Measurements from ENCODE around the gene ZNF322. TPM values are rescaled to one million over a fixed set of nuclear protein-coding genes. Genes with fewer than 3 reads are reported as not detected.

ZNF322 gene
- total RNA-seq, 1 experiment from 2014 or later, result 25.1 TPM

- Mint-ChIP-seq H3K9me3 (ENCODE audit: low read depth, unreplicated experiment) (peaks cover 10% of the 10 kb centered on the region), H3K27ac (ENCODE audit: unreplicated experiment) (no peak overlapping the region), H3K27me3 (ENCODE audit: unreplicated experiment) (no peaks in the 10 kb centered on the region), H3K36me3 (ENCODE audit: insufficient read depth, unreplicated experiment) (peaks cover 13% of the 10 kb centered on the region), H3K4me1 (ENCODE audit: low read depth, unreplicated experiment) (no peaks in the 10 kb centered on the region), H3K4me3 (ENCODE audit: low read depth, unreplicated experiment) (no peak overlapping the region)
- BruUV-seq (replicated peaks), result no TSS peak
- DNase-seq, result no peak
- CTCF ChIA-PET, result no interaction called here
- TF ChIP-seq, protein P1, sequence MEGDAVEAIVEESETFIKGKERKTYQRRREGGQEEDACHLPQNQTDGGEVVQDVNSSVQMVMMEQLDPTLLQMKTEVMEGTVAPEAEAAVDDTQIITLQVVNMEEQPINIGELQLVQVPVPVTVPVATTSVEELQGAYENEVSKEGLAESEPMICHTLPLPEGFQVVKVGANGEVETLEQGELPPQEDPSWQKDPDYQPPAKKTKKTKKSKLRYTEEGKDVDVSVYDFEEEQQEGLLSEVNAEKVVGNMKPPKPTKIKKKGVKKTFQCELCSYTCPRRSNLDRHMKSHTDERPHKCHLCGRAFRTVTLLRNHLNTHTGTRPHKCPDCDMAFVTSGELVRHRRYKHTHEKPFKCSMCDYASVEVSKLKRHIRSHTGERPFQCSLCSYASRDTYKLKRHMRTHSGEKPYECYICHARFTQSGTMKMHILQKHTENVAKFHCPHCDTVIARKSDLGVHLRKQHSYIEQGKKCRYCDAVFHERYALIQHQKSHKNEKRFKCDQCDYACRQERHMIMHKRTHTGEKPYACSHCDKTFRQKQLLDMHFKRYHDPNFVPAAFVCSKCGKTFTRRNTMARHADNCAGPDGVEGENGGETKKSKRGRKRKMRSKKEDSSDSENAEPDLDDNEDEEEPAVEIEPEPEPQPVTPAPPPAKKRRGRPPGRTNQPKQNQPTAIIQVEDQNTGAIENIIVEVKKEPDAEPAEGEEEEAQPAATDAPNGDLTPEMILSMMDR (IDR thresholded peaks at IDR 0.05; ENCODE audit: unreplicated experiment), result no peak
- intact Hi-C loops (cut with micrococcal nuclease; ENCODE audit: unreplicated experiment), result no loop called here
These were observed 8.3 kb downstream of the ZNF322 start for GRCh38 chr6:26651133-26651781.

DNA sequence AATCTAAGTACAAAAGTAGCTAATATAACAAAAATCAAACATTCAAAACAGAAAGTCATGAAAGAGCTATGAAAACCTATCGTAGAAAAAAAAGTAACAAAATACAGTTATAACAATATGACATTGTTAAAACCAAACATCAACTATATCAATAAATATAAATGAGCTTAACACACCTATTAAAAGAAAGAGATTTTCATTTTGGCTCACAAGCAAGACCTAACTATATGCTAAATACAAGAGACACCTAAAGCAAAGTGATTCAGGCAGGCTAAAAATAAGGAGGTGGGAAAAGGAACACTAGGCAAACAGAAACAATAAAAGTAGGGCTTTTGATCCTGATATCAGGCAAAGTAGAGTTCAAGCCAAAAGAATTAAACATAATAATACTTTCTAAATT, 13.5 kb downstream of the ZNF322 start:
- BruUV-seq (replicated peaks), result no TSS peak
- H3K36me3 Mint-ChIP-seq (ENCODE audit: insufficient read depth, unreplicated experiment), result peaks cover 23% of the 10 kb centered on the region
- no peak overlapping the region for H3K27ac Mint-ChIP-seq (ENCODE audit: unreplicated experiment)
- intact Hi-C loops (cut with micrococcal nuclease; ENCODE audit: unreplicated experiment), result no loop called here
- H3K9me3 Mint-ChIP-seq (ENCODE audit: low read depth, unreplicated experiment), result peaks cover 24% of the 10 kb centered on the region
- TF ChIP-seq, protein P1 (IDR thresholded peaks at IDR 0.05; ENCODE audit: unreplicated experiment), result no peak
- H3K27me3 Mint-ChIP-seq (ENCODE audit: unreplicated experiment), result no peaks in the 10 kb centered on the region
- DNase-seq, result no peak
- H3K4me3 Mint-ChIP-seq (ENCODE audit: low read depth, unreplicated experiment), result no peak overlapping the region
- CTCF ChIA-PET, result no interaction called here
- H3K4me1 Mint-ChIP-seq (ENCODE audit: low read depth, unreplicated experiment), result no peaks in the 10 kb centered on the region

- no peak overlapping the region for H3K27ac Mint-ChIP-seq (ENCODE audit: unreplicated experiment)
- DNase-seq, result no peak
- H3K27me3 Mint-ChIP-seq (ENCODE audit: unreplicated experiment), result no peaks in the 10 kb centered on the region
- intact Hi-C loops (cut with micrococcal nuclease; ENCODE audit: unreplicated experiment), result no loop called here
- no peak overlapping the region for H3K4me3 Mint-ChIP-seq (ENCODE audit: low read depth, unreplicated experiment)
- peaks cover 31% of the 10 kb centered on the region for H3K9me3 Mint-ChIP-seq (ENCODE audit: low read depth, unreplicated experiment)
- CTCF ChIA-PET, result no interaction called here
- BruUV-seq (replicated peaks), result no TSS peak
- H3K36me3 Mint-ChIP-seq (ENCODE audit: insufficient read depth, unreplicated experiment), result peaks cover 31% of the 10 kb centered on the region
- H3K4me1 Mint-ChIP-seq (ENCODE audit: low read depth, unreplicated experiment), result no peaks in the 10 kb centered on the region
- TF ChIP-seq, protein P1 (IDR thresholded peaks at IDR 0.05; ENCODE audit: unreplicated experiment), result no peak
These were observed 18.7 kb downstream of the ZNF322 start for GRCh38 chr6:26640806-26641205.

- Mint-ChIP-seq H3K36me3 (ENCODE audit: insufficient read depth, unreplicated experiment) (no peaks in the 10 kb centered on the region), H3K4me3 (ENCODE audit: low read depth, unreplicated experiment) (no peak overlapping the region), H3K9me3 (ENCODE audit: low read depth, unreplicated experiment) (peaks cover 6% of the 10 kb centered on the region), H3K4me1 (ENCODE audit: low read depth, unreplicated experiment) (no peaks in the 10 kb centered on the region), H3K27me3 (ENCODE audit: unreplicated experiment) (no peaks in the 10 kb centered on the region), H3K27ac (ENCODE audit: unreplicated experiment) (no peak overlapping the region)
- intact Hi-C loops (cut with micrococcal nuclease; ENCODE audit: unreplicated experiment), result no loop called here
- no TSS peak for BruUV-seq (replicated peaks)
- no peak for DNase-seq
- TF ChIP-seq, protein P1 (IDR thresholded peaks at IDR 0.05; ENCODE audit: unreplicated experiment), result no peak
- CTCF ChIA-PET, result no interaction called here
These were observed 30.2 kb downstream of the ZNF322 start for GRCh38 chr6:26629359-26629758.

All from Calu3 (cell line).